ENCODE results near the gene OSBPL3.

Gene OSBPL3

DNA sequence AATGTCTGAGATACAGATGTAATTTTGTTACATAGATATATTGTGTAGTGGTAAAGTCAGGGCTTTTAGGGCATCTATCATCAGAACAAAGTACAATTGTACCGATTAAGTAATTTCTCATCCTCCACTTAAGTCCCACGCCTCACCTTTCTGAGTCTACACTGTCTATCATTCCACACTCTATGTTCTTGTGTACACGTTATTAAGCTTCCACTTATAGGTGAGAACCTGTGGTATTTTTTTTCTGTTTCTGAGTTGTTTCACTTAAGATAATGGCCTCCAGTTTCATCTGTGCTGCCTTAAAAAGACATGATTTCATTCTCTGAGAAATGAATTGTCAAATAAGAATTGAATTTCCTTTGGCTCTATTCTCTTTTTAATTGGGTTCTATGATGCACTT is 15.5 kb upstream of the OSBPL3 start:
- Mint-ChIP-seq H3K27ac (no peak overlapping the region), H3K4me1 (no peaks in the 10 kb centered on the region), H3K27me3 (no peaks in the 10 kb centered on the region), H3K36me3 (peaks cover 3% of the 10 kb centered on the region), H3K9me3 (peaks cover under 1% of the 10 kb centered on the region), H3K4me3 (no peak overlapping the region)

DNA sequence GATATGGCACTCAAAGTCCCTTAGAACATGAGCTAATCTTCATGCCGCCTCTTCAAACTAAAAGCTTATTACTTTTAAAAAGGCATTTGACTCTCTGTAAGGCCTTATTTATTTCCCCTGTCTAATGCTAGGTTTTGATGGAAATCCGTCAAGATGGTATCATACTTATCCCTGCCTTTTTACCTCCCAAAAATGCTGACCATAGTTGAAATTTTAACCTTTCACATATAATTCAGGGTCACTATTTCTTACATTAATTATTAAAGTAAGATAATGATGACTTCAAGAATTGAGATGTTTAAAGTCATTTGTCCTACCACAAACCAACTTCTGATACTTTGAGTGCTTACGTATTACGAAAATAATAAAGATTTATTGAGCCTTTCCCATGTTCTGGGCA is 12.3 kb upstream of the OSBPL3 start:
- Mint-ChIP-seq H3K9me3 (no peaks in the 10 kb centered on the region), H3K4me1 (no peaks in the 10 kb centered on the region), H3K27me3 (no peaks in the 10 kb centered on the region), H3K4me3 (no peak overlapping the region), H3K36me3 (no peaks in the 10 kb centered on the region), H3K27ac (no peak overlapping the region)

GRCh38 chr7:24991353-24991752 is 11.4 kb upstream of the OSBPL3 start:
- Mint-ChIP-seq H3K4me3 (no peak overlapping the region), H3K27ac (no peak overlapping the region), H3K4me1 (no peaks in the 10 kb centered on the region), H3K36me3 (no peaks in the 10 kb centered on the region), H3K27me3 (no peaks in the 10 kb centered on the region), H3K9me3 (no peaks in the 10 kb centered on the region)

- Mint-ChIP-seq H3K27me3 (no peaks in the 10 kb centered on the region), H3K4me1 (peaks cover 1% of the 10 kb centered on the region), H3K27ac (no peak overlapping the region), H3K4me3 (no peak overlapping the region), H3K9me3 (no peaks in the 10 kb centered on the region), H3K36me3 (no peaks in the 10 kb centered on the region)
Observed at GRCh38 chr7:24987331-24987842, 7.4 kb upstream of the OSBPL3 start.

DNA sequence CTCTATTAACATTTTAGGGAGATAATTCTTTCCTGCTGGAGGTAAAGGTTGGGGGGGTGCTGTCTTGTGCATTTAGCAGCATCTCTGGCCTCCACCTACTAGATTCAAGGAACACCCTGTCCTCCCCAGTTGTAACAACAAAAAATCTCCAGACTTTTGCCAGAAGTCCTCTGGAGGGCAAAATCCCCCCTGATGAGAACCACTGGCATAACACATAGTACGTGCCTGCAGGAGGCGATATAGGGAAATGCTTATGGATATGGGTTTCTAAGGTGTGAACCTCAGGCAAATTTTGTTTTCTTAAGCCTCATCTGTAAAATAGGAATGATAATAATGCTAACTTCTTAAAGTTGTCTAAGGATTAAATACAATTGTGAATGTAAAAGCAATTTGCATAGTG is 2.9 kb upstream of the OSBPL3 start:
- no peaks in the 10 kb centered on the region for H3K36me3 Mint-ChIP-seq
- H3K4me3 Mint-ChIP-seq: no peak overlapping the region
- H3K4me1 Mint-ChIP-seq: peaks cover 33% of the 10 kb centered on the region
- H3K27ac Mint-ChIP-seq: no peak overlapping the region
- H3K27me3 Mint-ChIP-seq: no peaks in the 10 kb centered on the region
- H3K9me3 Mint-ChIP-seq: no peaks in the 10 kb centered on the region

- no peaks in the 10 kb centered on the region for H3K36me3 Mint-ChIP-seq
- H3K27ac Mint-ChIP-seq: peak overlapping the region; percentile 89
- no peaks in the 10 kb centered on the region for H3K9me3 Mint-ChIP-seq
- H3K4me3 Mint-ChIP-seq: peak overlapping the region; percentile 99
- no peaks in the 10 kb centered on the region for H3K27me3 Mint-ChIP-seq
- peaks cover 44% of the 10 kb centered on the region for H3K4me1 Mint-ChIP-seq
Observed at GRCh38 chr7:24981171-24981951, 1.4 kb upstream of the OSBPL3 start.

- no peaks in the 10 kb centered on the region for H3K9me3 Mint-ChIP-seq
- no peaks in the 10 kb centered on the region for H3K27me3 Mint-ChIP-seq
- peak overlapping the region; percentile 99 for H3K4me3 Mint-ChIP-seq
- no peaks in the 10 kb centered on the region for H3K36me3 Mint-ChIP-seq
- peak overlapping the region; percentile 89 for H3K27ac Mint-ChIP-seq
- H3K4me1 Mint-ChIP-seq: peaks cover 51% of the 10 kb centered on the region
Observed at GRCh38 chr7:24980534-24981170, 674 bp upstream of the OSBPL3 start.

- Mint-ChIP-seq H3K27ac (no peak overlapping the region), H3K36me3 (peaks cover 3% of the 10 kb centered on the region), H3K4me1 (peaks cover 61% of the 10 kb centered on the region), H3K27me3 (no peaks in the 10 kb centered on the region), H3K4me3 (peak overlapping the region; percentile 99), H3K9me3 (no peaks in the 10 kb centered on the region)
Observed at GRCh38 chr7:24979470-24979862, 512 bp downstream of the OSBPL3 start.

- H3K27ac Mint-ChIP-seq: peak overlapping the region; percentile 90
- peaks cover 3% of the 10 kb centered on the region for H3K36me3 Mint-ChIP-seq
- H3K4me1 Mint-ChIP-seq: peaks cover 66% of the 10 kb centered on the region
- H3K27me3 Mint-ChIP-seq: no peaks in the 10 kb centered on the region
- H3K9me3 Mint-ChIP-seq: no peaks in the 10 kb centered on the region
- H3K4me3 Mint-ChIP-seq: peak overlapping the region; percentile 99
Observed at GRCh38 chr7:24978843-24979469, 1.0 kb downstream of the OSBPL3 start.

DNA sequence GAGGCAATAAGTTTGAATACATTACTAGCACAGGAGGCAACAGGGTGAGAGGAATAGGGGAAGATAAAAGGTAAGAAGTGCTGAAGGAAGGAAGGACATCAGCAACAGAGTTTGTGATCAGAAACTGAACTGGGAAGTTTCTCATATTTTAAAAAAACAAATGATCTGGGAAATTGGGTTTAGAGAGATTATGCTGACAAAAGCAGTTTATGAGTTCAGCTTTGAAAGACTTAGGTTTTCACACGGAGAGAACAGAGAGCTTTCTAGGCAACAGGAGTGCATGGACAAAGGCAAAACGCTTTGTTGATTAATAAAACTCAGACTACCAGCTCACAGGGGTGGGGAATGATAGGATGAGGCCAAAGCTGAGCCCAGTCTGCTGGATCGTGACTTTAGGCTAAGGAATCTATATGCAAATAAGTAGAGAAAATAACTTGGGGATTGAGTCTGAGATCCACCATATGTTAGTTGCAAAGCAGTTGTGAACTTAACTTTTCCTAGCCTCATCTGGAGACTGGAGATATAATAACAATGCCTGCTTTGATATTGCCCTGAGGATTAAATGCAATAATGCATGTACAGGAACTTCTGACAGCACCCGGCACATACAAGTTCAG is 4.2 kb downstream of the OSBPL3 start:
- H3K4me1 Mint-ChIP-seq: peaks cover 75% of the 10 kb centered on the region
- H3K36me3 Mint-ChIP-seq: peaks cover 3% of the 10 kb centered on the region
- H3K4me3 Mint-ChIP-seq: no peak overlapping the region
- H3K27ac Mint-ChIP-seq: no peak overlapping the region
- H3K27me3 Mint-ChIP-seq: no peaks in the 10 kb centered on the region
- H3K9me3 Mint-ChIP-seq: no peaks in the 10 kb centered on the region

DNA sequence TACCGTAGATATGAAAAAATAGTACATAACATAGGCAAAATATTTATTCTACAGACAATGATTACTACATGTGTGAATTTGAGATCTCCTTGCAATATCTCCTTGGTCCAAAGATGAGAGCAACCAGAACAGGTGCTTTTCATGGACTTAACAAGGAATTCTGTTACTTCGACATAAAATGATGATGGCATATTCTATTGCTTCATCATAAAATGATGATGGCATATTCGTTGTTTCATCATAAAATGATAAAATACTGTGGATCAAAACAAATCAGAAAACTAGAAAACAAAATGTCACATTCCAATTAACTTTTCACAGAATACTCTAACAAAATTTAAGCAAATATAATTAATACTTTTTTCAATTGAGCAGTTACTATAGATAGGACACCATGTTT is 4.8 kb downstream of the OSBPL3 start:
- Mint-ChIP-seq H3K27me3 (no peaks in the 10 kb centered on the region), H3K9me3 (no peaks in the 10 kb centered on the region), H3K4me1 (peaks cover 77% of the 10 kb centered on the region), H3K27ac (no peak overlapping the region), H3K36me3 (peaks cover 3% of the 10 kb centered on the region), H3K4me3 (no peak overlapping the region)

DNA sequence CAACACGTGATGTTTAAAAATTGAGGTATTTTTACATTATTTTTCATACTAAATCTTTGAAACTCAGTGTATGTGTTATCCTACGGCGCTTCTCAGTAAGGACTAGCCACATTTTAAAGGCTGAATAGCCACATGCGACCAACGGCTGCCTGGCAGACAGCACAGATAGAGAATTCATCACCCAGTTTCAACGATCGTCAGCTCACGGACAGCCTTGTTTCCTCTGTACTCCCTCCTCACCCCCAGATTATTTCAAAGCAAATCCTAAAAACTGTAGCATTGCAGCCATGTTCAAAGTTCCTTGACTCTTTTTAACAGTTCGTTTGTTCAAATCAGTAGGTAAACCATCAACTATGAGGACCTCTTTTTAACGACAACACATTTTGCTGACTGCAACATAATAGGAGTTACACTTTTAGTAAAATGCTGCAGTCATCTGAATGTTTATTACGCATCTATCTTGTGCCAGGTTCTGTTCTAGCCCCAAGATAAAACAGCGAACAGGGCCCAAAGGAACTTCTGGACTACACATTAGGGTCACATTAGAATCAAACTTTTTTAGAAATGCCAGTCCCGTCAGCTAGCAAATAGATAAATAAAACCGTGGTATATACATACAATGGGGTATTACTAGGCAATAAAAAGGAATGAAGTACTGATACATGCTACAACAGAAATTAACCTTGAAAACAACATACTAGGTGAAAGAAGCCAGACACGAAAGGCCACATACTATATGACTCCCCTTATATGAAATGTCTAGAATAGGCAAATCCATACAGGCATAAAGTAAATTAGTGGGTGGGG is 5.7 kb downstream of the OSBPL3 start:
- Mint-ChIP-seq H3K27ac (no peak overlapping the region), H3K36me3 (peaks cover 3% of the 10 kb centered on the region), H3K27me3 (no peaks in the 10 kb centered on the region), H3K9me3 (no peaks in the 10 kb centered on the region), H3K4me1 (peaks cover 86% of the 10 kb centered on the region), H3K4me3 (peak overlapping the region; percentile 16)

GRCh38 chr7:24972991-24973390 is 7.0 kb downstream of the OSBPL3 start:
- no peaks in the 10 kb centered on the region for H3K9me3 Mint-ChIP-seq
- H3K27me3 Mint-ChIP-seq: no peaks in the 10 kb centered on the region
- H3K36me3 Mint-ChIP-seq: peaks cover 3% of the 10 kb centered on the region
- H3K4me3 Mint-ChIP-seq: no peak overlapping the region
- peak overlapping the region; percentile 38 for H3K27ac Mint-ChIP-seq
- peaks cover 79% of the 10 kb centered on the region for H3K4me1 Mint-ChIP-seq

- Mint-ChIP-seq H3K27me3 (no peaks in the 10 kb centered on the region), H3K4me3 (no peak overlapping the region), H3K9me3 (no peaks in the 10 kb centered on the region), H3K27ac (no peak overlapping the region), H3K4me1 (peaks cover 83% of the 10 kb centered on the region), H3K36me3 (peaks cover 3% of the 10 kb centered on the region)
Observed at GRCh38 chr7:24972166-24972477, 7.9 kb downstream of the OSBPL3 start.

Measured in activated naive CD4-positive, alpha-beta T cell treated with anti-CD3 and anti-CD28 coated beads, Interleukin-2, amount 50 U/mL, for 24 hours (primary cell).